Measurements from ENCODE around the gene RNF166.

Gene RNF166

GRCh38 chr16:88712362-88712979, 6.3 kb upstream of the RNF166 start:
- in situ Hi-C loops (cut with MboI; ENCODE audit: low sequenced_read_pairs) = no loop called here

DNA sequence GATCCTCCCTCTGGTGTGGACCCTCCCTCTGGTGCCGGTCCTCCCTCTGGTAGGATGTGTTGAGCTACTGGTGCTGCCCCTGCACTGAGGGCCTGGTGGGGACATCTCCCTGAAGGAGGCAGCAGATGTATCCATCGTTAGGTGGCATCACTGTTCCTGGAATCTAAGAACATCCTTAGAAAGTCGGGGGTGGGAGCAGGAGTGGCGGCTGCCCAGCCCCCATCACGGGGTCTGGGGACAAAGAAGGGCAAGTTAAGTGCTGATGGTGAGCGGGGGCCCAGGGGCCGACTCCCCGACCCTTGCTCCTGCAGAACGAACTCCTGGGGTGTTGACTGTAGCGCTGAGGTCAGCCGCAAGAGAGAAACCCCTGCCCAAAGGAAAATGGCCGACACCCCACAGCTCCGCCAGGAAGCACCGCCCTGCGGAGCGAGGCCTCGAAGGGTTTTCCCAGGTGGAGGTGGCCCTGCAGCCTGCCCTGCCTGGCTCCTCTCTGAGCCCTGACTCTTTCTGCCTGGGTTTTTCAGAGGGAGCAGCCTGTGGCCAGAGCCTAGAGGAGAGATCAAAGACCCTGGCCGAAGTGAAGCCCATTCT, 5.6 kb upstream of the RNF166 start:
- in situ Hi-C loops (cut with MboI; ENCODE audit: low sequenced_read_pairs) = no loop called here

GRCh38 chr16:88710556-88710955, 4.3 kb upstream of the RNF166 start:
- in situ Hi-C loops (cut with MboI; ENCODE audit: low sequenced_read_pairs) = no loop called here

- in situ Hi-C loops (cut with MboI; ENCODE audit: low sequenced_read_pairs) = no loop called here
These were observed 988 bp upstream of the RNF166 start for GRCh38 chr16:88706965-88707826.

- in situ Hi-C loops (cut with MboI; ENCODE audit: low sequenced_read_pairs) = no loop called here
These were observed 393 bp downstream of the RNF166 start for GRCh38 chr16:88705801-88706228.

DNA sequence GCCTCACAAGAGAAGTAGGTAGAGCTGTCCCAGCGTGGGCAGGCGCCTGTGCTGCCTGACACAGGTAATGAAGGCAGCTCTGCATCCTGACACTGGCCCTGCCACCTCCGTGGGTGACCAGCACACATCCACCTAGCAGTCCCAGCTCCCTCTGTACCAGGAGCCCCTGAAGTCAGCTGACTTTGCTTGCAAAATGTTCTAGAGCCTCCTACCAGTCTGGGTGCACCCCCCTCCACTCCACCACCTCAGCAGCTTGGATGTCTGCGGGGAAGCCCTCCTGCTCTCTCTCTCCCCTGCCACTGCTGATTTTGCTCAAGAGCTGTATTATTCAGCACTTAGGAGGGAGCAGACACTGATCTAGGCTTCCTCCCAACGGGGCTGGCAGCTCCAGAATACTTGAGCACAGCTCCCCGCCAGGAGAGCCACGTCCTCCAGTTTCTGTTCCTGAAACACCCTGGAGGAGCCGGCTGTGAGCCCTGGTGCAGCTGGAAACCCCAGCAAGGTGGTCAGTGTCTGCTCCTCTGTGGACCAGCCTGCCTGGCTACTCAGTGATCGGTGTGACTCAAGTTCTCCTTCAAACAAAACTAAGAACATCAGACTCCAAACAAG, 1.0 kb downstream of the RNF166 start:
- in situ Hi-C loops (cut with MboI; ENCODE audit: low sequenced_read_pairs) = no loop called here

DNA sequence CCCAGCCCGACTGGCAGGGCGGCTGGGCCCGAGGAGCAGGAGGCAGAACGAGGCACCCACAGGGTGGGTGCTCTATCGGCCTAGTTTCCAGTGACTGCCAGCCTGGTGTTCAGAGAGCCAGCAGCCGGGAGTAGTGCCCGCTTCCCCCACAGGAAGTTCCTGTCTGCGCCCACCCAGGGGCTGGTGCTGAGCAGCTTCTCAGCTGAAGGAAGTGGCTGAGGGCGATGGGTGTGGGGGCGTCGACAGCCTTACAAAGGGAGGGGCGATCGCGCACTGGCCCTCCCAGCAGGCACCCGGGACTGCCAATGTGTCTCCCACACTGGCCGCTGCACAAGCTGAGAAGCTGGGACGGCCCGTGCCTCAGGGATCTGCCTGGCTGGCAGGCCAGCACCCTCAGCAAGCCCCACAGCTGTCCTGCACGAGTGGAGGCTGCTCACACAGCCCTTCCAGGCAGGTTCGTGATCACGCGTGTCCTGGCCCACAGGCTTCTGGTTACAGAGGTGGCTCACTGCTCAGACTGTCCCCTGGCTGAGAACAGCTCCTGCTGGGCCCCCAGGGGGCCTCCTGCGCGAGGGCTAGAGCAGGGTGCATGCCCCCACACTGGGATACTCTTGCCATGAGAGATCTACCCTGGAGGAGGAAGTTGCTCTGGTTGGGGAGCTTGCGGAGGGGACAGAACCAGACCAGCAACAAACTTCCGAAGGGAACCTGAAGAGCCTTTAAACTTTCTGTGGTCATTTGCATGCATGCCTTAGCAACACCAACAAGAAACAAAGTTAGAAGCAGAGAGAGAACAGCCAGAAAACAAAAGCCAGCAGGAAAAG, 2.5 kb downstream of the RNF166 start:
- in situ Hi-C loops (cut with MboI; ENCODE audit: low sequenced_read_pairs) = no loop called here

DNA sequence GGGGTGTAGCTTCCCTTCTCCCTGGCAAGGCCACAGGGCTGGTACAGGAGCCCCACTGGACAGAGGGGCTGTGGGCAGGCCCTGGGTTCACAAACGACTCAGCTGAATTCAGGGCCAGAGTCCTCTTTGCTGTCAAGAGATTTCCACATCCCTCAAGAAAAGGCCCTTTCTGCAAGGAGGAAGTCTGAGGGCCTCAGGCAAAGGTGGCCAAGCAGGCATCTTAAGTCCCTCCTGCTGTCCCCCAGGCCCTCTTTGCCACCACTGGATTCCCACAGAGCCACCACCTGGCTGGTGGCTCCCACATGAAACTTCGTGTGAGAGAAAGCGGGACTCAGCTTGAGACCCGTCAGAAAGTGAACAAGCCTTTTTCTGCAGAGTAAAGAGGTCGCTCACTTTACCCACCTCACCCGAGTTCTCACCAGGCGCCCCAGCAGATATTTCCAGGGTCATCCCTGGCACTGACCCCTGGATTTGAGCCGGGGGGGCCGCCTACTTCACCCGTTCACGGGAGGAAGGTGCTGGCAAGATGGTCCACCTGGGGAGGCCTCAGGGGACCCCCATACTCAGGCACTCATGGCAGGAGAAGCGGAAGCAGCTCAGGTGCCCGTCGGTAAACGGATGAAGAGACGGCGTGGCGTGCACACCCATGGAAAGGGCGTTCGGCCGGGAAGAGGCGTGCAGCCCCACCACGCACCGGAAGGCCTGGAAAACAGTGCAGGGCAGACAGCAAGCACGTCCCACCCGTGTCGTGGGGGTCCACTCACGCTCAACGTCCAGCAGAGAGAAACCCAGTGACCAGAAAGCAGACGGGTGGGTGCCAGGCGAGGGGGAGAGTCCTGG, 3.6 kb downstream of the RNF166 start:
- in situ Hi-C loops (cut with MboI; ENCODE audit: low sequenced_read_pairs) = no loop called here

- in situ Hi-C loops (cut with MboI; ENCODE audit: low sequenced_read_pairs) = no loop called here
These were observed 4.4 kb downstream of the RNF166 start for GRCh38 chr16:88701581-88702370.

- in situ Hi-C loops (cut with MboI; ENCODE audit: low sequenced_read_pairs) = no loop called here
These were observed 5.3 kb downstream of the RNF166 start for GRCh38 chr16:88700636-88701482.

GRCh38 chr16:88700322-88700635, 5.9 kb downstream of the RNF166 start:
- in situ Hi-C loops (cut with MboI; ENCODE audit: low sequenced_read_pairs) = no loop called here

GRCh38 chr16:88699180-88699579, 7.0 kb downstream of the RNF166 start:
- in situ Hi-C loops (cut with MboI; ENCODE audit: low sequenced_read_pairs) = no loop called here

- in situ Hi-C loops (cut with MboI; ENCODE audit: low sequenced_read_pairs) = no loop called here
These were observed 7.6 kb downstream of the RNF166 start for GRCh38 chr16:88698646-88699045.

DNA sequence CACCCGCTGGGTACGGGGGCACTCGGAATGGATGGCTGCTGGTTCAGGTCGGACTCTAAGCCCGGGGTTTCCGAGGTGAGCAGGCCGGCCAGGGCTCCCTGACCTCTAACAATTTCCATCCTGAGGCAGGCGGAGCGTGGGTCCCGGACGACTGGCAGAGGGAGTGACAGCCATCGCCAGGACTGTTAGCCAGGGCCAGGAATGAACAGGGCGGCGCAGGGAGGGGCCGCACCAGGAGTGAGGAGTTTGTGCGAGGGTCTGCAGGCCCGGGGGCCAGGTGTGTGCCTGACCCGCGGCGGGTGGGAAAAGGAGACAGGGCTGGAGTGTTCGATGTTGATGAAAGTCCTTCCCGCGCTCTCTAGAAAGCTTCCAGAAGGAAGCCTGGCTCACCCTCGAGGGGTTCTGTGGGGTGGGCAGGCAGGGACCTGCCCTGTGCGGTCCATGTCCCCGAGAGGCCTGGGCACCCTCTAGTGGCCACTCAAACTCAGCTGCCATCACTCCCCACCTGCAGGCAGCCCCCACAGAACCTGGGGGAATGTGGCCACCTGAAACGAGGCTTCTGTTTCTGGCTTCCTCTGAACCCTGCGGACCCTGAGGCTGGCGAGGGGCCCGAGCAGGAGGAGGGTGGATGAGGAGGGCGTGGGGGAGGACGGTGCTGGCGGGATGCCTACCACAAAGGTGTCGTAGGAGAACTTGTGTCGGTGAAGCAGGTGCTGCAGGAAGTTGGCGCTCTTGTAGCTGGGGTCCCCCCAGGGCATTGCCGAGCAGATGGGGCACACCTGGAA, 8.2 kb downstream of the RNF166 start:
- in situ Hi-C loops (cut with MboI; ENCODE audit: low sequenced_read_pairs) = no loop called here

DNA sequence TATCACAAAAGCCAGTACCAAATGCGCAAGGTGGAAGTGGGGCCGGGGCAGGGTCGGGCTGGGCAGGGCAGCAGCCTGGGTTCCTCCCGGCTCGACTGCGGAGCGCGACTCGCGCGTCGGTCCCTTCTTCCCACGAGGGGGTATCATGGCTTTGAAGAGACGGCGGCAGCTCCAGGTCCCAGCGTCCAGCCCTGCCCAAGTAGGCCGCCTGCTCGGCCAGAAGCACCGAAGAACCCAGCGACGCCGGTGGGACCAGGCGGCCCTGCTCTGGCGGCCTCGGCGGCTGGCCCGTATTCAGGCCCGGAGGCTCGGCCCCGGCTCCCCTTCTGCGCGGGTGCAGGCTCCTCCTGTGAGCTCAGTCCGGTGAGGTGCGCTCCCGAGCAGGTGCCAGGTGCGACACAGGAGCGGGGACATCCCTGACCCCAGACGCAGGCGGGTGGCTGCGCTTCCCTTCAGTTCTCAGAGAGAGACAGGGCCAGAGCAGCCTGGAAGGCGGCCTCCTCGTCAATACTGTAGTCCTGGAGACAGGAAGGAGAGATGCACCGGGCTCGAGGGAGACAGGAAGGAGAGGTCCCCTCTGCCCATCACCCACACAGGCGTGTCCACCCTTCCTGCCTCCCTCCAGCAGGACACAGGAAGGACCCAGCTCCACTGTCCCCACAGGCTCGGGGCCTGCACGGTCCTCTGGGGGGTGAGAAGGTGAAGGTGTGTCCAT, 8.9 kb downstream of the RNF166 start:
- in situ Hi-C loops (cut with MboI; ENCODE audit: low sequenced_read_pairs) = no loop called here

DNA sequence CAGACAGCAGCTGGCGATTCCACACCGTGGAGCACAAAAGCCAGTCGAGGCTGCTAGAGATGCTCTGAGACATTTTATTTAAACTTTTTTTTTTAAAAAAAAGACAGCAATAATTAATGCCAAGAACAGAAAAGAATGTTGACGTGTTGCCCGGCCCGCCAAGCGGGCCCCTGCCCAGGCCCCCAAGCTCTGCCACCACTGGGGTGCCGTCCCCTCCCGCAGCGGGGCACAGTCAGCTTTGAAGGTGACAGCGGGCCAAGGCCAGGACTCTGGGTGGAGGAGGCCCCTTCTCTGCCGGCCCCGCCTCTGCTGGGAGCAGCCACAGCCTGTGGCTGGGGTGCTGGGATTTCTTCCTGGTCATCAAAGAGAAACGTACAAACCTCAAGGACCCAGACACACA, 9.8 kb downstream of the RNF166 start:
- in situ Hi-C loops (cut with MboI; ENCODE audit: low sequenced_read_pairs) = no loop called here

- in situ Hi-C loops (cut with MboI; ENCODE audit: low sequenced_read_pairs) = no loop called here
These were observed 10.5 kb downstream of the RNF166 start for GRCh38 chr16:88695753-88696152.

All from HL-60/S4 (cell line).